ENCODE results near the gene LAMB4.
A peak's percentile ranks its signal among the peaks of the same experiment; 100 is the strongest.

LAMB4 gene

GRCh38 chr7:108077709-108078108, 52.5 kb downstream of the LAMB4 start:
- no peak for DNase-seq

GRCh38 chr7:108076156-108076555, 54.0 kb downstream of the LAMB4 start:
- no peak for DNase-seq

GRCh38 chr7:108073305-108074070, 56.7 kb downstream of the LAMB4 start:
- peak; percentile 92 for DNase-seq

GRCh38 chr7:108072739-108073138, 57.4 kb downstream of the LAMB4 start:
- peak; percentile 81 for DNase-seq

GRCh38 chr7:108072116-108072515, 58.0 kb downstream of the LAMB4 start:
- no peak for DNase-seq

- DNase-seq, result peak; percentile 46
Observed at GRCh38 chr7:108071551-108071950, 58.6 kb downstream of the LAMB4 start.

- no peak for DNase-seq
Observed at GRCh38 chr7:108069646-108070045, 60.5 kb downstream of the LAMB4 start.

- no peak for DNase-seq
Observed at GRCh38 chr7:108067844-108068243, 62.3 kb downstream of the LAMB4 start.

GRCh38 chr7:108066486-108066885, 63.7 kb downstream of the LAMB4 start:
- no peak for DNase-seq

GRCh38 chr7:108063520-108063933, 66.6 kb downstream of the LAMB4 start:
- DNase-seq, result no peak

GRCh38 chr7:108062250-108063014, 67.7 kb downstream of the LAMB4 start:
- DNase-seq, result no peak

- no peak for DNase-seq
Observed at GRCh38 chr7:108059526-108059925, 70.6 kb downstream of the LAMB4 start.

GRCh38 chr7:108057951-108058481, 72.1 kb downstream of the LAMB4 start:
- DNase-seq, result no peak

GRCh38 chr7:108055611-108056021, 74.5 kb downstream of the LAMB4 start:
- DNase-seq, result no peak

GRCh38 chr7:108054537-108054936, 75.6 kb downstream of the LAMB4 start:
- no peak for DNase-seq

GRCh38 chr7:108053250-108053649, 76.9 kb downstream of the LAMB4 start:
- no peak for DNase-seq

- no peak for DNase-seq
Observed at GRCh38 chr7:108051454-108051853, 78.7 kb downstream of the LAMB4 start.

- DNase-seq, result no peak
Observed at GRCh38 chr7:108049962-108050361, 80.2 kb downstream of the LAMB4 start.

GRCh38 chr7:108048422-108048821, 81.7 kb downstream of the LAMB4 start:
- DNase-seq, result no peak

- no peak for DNase-seq
Observed at GRCh38 chr7:108046952-108047506, 83.1 kb downstream of the LAMB4 start.

GRCh38 chr7:108045669-108046068, 84.5 kb downstream of the LAMB4 start:
- no peak for DNase-seq

- no peak for DNase-seq
Observed at GRCh38 chr7:108045154-108045553, 85.0 kb downstream of the LAMB4 start.

- DNase-seq, result no peak
Observed at GRCh38 chr7:108044345-108044744, 85.8 kb downstream of the LAMB4 start.

GRCh38 chr7:108038986-108039385, 91.2 kb downstream of the LAMB4 start:
- peak; percentile 72 for DNase-seq

Data from DMS 273 treated with DMSO at 0.1 percent for 48 hours (cell line).